ENCODE results near the gene NTMT1. TPM values are rescaled to one million over a fixed set of nuclear protein-coding genes. Genes with fewer than 3 reads are reported as not detected.

NTMT1 gene
- total and polyA plus RNA-seq, 10 of the 15 experiments (the other 5 are each of a cell fraction or from before 2014, with no cell fraction given) = 12.8 to 85.4 (median 39.3) TPM

DNA sequence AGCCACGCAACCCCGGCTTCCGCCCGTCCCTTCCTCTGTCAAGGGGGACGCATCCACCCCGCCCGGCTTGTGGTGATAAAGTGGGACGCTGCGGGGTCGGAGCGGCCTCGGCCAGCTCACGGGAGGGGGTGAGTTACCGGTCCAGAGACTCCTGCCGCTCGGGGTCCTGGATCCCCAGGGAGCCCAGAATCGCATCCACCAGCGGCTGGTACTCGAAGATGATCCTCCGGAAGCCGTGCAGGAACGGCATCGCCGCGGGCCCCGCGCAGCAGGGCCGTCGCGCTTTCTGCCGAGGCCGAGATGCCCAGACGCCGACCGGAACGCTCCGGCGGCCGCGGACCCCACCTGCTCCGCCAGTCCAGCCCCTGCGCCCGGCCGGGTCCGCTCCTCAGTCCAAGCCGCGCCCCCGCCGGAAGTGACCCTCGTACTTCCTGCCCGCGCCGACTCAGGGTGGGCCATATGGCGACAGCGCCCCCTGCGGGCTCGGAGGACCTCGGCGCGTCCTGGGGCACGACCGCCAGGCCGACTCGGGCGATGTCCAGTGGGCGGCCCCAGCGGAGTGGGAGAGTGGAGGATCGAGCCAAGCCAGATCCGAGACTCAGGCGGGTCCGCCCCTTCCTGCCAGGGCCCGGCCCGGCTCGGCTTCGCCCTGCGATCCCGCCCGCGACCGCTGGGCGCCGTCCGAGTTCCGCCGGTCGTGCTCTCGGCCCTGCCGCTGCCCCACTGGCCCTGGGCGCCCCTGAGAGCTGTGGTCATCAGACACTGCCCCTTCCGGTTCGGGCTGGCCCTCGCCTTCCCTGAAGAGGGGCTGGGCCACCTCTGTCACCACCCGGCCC lies 16.0 kb downstream of the NTMT1 start, which contains the start of gene ASB6 (continued):
- TF ChIP-seq HSF1 (IDR thresholded peaks at IDR 0.05; ENCODE audit: low read depth, low read length) (0 out of 2 replicates have a peak, but pooled peaks have one; percentile 30), TARDBP (IDR thresholded peaks at IDR 0.05; ENCODE audit: borderline replicate concordance) (peak; percentile 51; the same call in 1 of the 2 replicates), NFXL1 (IDR thresholded peaks at IDR 0.05; ENCODE audit: borderline replicate concordance) (no peak), SMAD1 (IDR thresholded peaks at IDR 0.05; ENCODE audit: low read depth, partially characterized antibody) (no peak), SMC3 (IDR thresholded peaks at IDR 0.05; ENCODE audit: borderline replicate concordance, low read length) (peak; percentile 47)

DNA sequence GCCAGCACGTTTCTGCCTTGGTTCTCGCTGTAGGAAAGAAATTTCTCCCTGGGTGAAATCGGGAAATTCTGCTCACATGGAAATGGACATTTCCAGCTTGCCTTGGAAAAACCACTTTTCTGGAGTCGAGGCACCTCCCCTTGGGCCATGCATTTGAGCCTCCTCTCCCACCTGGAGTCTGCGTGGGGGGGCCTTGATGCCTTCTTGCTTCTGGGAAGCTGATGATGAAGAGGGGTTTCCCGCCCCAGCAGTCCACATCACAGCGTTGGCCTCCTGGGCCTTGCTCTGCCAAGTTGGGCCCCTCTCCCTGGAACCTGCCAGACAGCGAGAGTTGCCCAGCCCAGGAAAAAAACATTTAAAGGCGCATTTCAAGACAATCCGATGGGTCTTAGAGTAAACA lies 17.7 kb downstream of the NTMT1 start:
- H2AFZ ChIP-seq (ENCODE audit: control insufficient read depth, low read depth, low read length) = no peak overlapping the region
- BruUV-seq (replicated peaks) = no TSS peak
- H3K9ac ChIP-seq (ENCODE audit: control insufficient read depth, insufficient read depth, low read length) = no peak overlapping the region
- ATAC-seq (no peak), DNase-seq (ENCODE audit: low read depth, low spot score) (no peak), FAIRE-seq (no peak)
- RAD21 ChIA-PET (ENCODE audit: unreplicated experiment) = interaction anchor here (0.7 to 1.5 kb wide), 3 partner anchors 85 to 140 kb away, joined by 3 to 4 read pairs (median 4); no protein-coding TSS in a partner anchor
- H3K9me3 ChIP-seq (replicated peaks; ENCODE audit: control insufficient read depth, insufficient read depth, low read length) = no peaks in the 10 kb centered on the region
- SMC1A ChIA-PET (ENCODE audit: uncharacterized antibody, unreplicated experiment) = no interaction called here
- WGBS (ENCODE audit: insufficient coverage, insufficient replicate concordance, low lambda C conversion rate, missing lambda C conversion rate) = 61% methylated on average over 10 of the region's 10 CpGs
- peaks cover 2 to 3% of the 10 kb centered on the region in 2 experiments; a peak in 3 of 4 replicates for H3K36me3 ChIP-seq (ENCODE audit: control insufficient read depth in 2 of 2, insufficient read depth in 2 of 2, low read length in 1 of 2)
- intact Hi-C loops (cut with micrococcal nuclease; ENCODE audit: unreplicated experiment) = no loop called here
- no peak overlapping the region for H3K4me2 ChIP-seq (ENCODE audit: control insufficient read depth, insufficient read depth)
- no peaks in the 10 kb centered on the region for H3K27me3 ChIP-seq (replicated peaks in 1 of 2; ENCODE audit: control insufficient read depth in 2 of 2, insufficient read depth in 2 of 2, low read length in 1 of 2)
- in situ Hi-C loops (cut with MboI) = no loop called here
- peaks cover 15% of the 10 kb centered on the region for H3K79me2 ChIP-seq (ENCODE audit: control insufficient read depth, insufficient read depth, low read length)
- POLR2A ChIA-PET = no interaction called here
- no peak overlapping the region for H3K4me3 ChIP-seq
- H3K27ac ChIP-seq (ENCODE audit: control insufficient read depth, insufficient read depth) = no peak overlapping the region
- peaks cover 6% of the 10 kb centered on the region; the same call in 1 of the 2 replicates for H3K4me1 ChIP-seq (ENCODE audit: control insufficient read depth, insufficient read depth, low read length)
- CTCF ChIA-PET = interaction anchor here (0.6 to 2.0 kb wide), 6 partner anchors 16 to 1070 kb away, joined by 3 to 13 read pairs (median 4); no protein-coding TSS in a partner anchor
- no peaks in the 10 kb centered on the region for H4K20me1 ChIP-seq (ENCODE audit: control insufficient read depth, insufficient read depth)
- no peak for TF ChIP-seq IKZF1 (conservative IDR thresholded peaks at IDR 0.05)
- TF ChIP-seq POU2F2 (IDR thresholded peaks at IDR 0.05; ENCODE audit: borderline replicate concordance, low read depth, low read length) = no peak
- no peak for TF ChIP-seq KAT2A (conservative IDR thresholded peaks at IDR 0.05; ENCODE audit: control insufficient read depth, low read depth, low read length)
- TF ChIP-seq, protein P1, sequence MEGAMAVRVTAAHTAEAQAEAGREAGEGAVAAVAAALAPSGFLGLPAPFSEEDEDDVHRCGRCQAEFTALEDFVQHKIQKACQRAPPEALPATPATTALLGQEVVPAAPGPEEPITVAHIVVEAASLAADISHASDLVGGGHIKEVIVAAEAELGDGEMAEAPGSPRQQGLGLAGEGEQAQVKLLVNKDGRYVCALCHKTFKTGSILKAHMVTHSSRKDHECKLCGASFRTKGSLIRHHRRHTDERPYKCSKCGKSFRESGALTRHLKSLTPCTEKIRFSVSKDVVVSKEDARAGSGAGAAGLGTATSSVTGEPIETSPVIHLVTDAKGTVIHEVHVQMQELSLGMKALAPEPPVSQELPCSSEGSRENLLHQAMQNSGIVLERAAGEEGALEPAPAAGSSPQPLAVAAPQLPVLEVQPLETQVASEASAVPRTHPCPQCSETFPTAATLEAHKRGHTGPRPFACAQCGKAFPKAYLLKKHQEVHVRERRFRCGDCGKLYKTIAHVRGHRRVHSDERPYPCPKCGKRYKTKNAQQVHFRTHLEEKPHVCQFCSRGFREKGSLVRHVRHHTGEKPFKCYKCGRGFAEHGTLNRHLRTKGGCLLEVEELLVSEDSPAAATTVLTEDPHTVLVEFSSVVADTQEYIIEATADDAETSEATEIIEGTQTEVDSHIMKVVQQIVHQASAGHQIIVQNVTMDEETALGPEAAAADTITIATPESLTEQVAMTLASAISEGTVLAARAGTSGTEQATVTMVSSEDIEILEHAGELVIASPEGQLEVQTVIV (IDR thresholded peaks at IDR 0.05; ENCODE audit: borderline replicate concordance, partially characterized antibody) = no peak
- TF ChIP-seq FOXK2 (IDR thresholded peaks at IDR 0.05) = no peak
- TF ChIP-seq, protein P2, sequence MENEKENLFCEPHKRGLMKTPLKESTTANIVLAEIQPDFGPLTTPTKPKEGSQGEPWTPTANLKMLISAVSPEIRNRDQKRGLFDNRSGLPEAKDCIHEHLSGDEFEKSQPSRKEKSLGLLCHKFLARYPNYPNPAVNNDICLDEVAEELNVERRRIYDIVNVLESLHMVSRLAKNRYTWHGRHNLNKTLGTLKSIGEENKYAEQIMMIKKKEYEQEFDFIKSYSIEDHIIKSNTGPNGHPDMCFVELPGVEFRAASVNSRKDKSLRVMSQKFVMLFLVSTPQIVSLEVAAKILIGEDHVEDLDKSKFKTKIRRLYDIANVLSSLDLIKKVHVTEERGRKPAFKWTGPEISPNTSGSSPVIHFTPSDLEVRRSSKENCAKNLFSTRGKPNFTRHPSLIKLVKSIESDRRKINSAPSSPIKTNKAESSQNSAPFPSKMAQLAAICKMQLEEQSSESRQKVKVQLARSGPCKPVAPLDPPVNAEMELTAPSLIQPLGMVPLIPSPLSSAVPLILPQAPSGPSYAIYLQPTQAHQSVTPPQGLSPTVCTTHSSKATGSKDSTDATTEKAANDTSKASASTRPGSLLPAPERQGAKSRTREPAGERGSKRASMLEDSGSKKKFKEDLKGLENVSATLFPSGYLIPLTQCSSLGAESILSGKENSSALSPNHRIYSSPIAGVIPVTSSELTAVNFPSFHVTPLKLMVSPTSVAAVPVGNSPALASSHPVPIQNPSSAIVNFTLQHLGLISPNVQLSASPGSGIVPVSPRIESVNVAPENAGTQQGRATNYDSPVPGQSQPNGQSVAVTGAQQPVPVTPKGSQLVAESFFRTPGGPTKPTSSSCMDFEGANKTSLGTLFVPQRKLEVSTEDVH (IDR thresholded peaks at IDR 0.05; ENCODE audit: low read depth, partially characterized antibody) = no peak

All from GM12878 (cell line).